Endothelial cell of umbilical vein (primary cell): Measurements from ENCODE around the gene EIF2S3. TPM values are rescaled to one million over a fixed set of nuclear protein-coding genes. Genes with fewer than 3 reads are reported as not detected.

ENCODE experiments used
- BruUV-seq: library from RNA; stranded (reverse); fragments of 400-500 nt; replicated peaks from 2 replicates; lab custom pipeline; 2021; lab: Mats Ljungman, UMichigan
- CTCF ChIA-PET: fragments of 300-600, 350-600 bp; sonication (Branson Sonifier 250); formaldehyde crosslinking; loops from one replicate; lab custom pipeline; 2021; ENCODE audit warnings: antibody characterized with exemption, inconsistent platforms; lab: Charles Lee
- POLR2A ChIA-PET: fragments of 300-600, 350-600 bp; sonication (Branson Sonifier 250); formaldehyde crosslinking; loops from one replicate; lab custom pipeline; 2021; ENCODE audit warnings: antibody characterized with exemption, inconsistent platforms; lab: Charles Lee
- DNase-seq: peaks from one replicate; pipeline ENCODE4 v3.0.0-alpha.2; 2011; ENCODE audit warnings: low read depth, low spot score
- FAIRE-seq: peaks from 2 replicates; lab custom pipeline; 2011; peaks lifted over from hg19 to GRCh38; lab: Jason Lieb, UNC
- H2AFZ ChIP-seq: 2 replicates; pipeline ENCODE4 v1.6.0; 2012; ENCODE audit warnings: low read depth, low read length, control low read depth, inconsistent platforms
- H3K27ac ChIP-seq: 2 replicates; pipeline ENCODE4 v1.5.1; 2011; ENCODE audit warnings: low read depth, mild to moderate bottlenecking, control low read depth, low read length, moderate library complexity; ENCODE audit not compliant: insufficient read depth
- H3K27me3 ChIP-seq, 2 experiments: 2 replicates each; pipeline versions ENCODE4 v1.6.0 to v1.6.1; 2011; ENCODE audit warnings: low read length in 2 of 2, mixed read lengths in 1 of 2; ENCODE audit not compliant: control insufficient read depth in 2 of 2, insufficient read depth in 2 of 2
- H3K36me3 ChIP-seq, 2 experiments: 2 replicates in 1 of 2; 3 replicates in 1 of 2; pipeline ENCODE4 v1.5.1; 2011; ENCODE audit warnings: low read length in 2 of 2, mild to moderate bottlenecking in 1 of 2, moderate library complexity in 1 of 2; ENCODE audit not compliant: control insufficient read depth in 2 of 2, insufficient read depth in 2 of 2; ENCODE audit errors: extremely low read depth in 1 of 2
- H3K4me1 ChIP-seq: 3 replicates; pipeline ENCODE4 v1.5.1; 2011; ENCODE audit warnings: mild to moderate bottlenecking, low read length; ENCODE audit not compliant: control insufficient read depth, insufficient read depth; ENCODE audit errors: extremely low read depth
- H3K4me2 ChIP-seq: 2 replicates; pipeline ENCODE4 v1.6.1; 2011; ENCODE audit warnings: low read length, control low read depth, mixed read lengths; ENCODE audit not compliant: insufficient read depth
- H3K4me3 ChIP-seq, 3 experiments: fragments of 200-600 bp in 1 of 3; sonication (generic), shearing (Covaris generic) in 1 of 3; replicated peaks in 1 of 3; 2 replicates each; pipeline ENCODE4 v1.5.1; 2011 to 2016; ENCODE audit warnings: control low read depth in 3 of 3, low read length in 3 of 3, mild to moderate bottlenecking in 2 of 3, inconsistent platforms in 1 of 3, low read depth in 1 of 3, moderate library complexity in 1 of 3; ENCODE audit not compliant: insufficient read depth in 1 of 3
- H3K79me2 ChIP-seq: 2 replicates; pipeline ENCODE4 v1.6.0; 2012; ENCODE audit warnings: low read length, inconsistent platforms; ENCODE audit not compliant: control insufficient read depth, insufficient read depth
- H3K9ac ChIP-seq: replicated peaks from 2 replicates; pipeline ENCODE3; 2011; ENCODE audit warnings: low read length, control low read depth; ENCODE audit not compliant: insufficient read depth; ENCODE audit errors: extremely low read depth
- H3K9me1 ChIP-seq: replicated peaks from 3 replicates; pipeline ENCODE4 v1.6.0; 2011; ENCODE audit warnings: mild to moderate bottlenecking, low read length; ENCODE audit not compliant: control insufficient read depth, insufficient read depth; ENCODE audit errors: extremely low read depth
- H3K9me3 ChIP-seq: replicated peaks from 2 replicates; pipeline ENCODE4 v1.5.1; 2012; ENCODE audit warnings: low read length, inconsistent platforms; ENCODE audit not compliant: control insufficient read depth, insufficient read depth
- H4K20me1 ChIP-seq: replicated peaks from 2 replicates; pipeline ENCODE3; 2011; ENCODE audit warnings: mild to moderate bottlenecking, low read length; ENCODE audit not compliant: control insufficient read depth, insufficient read depth; ENCODE audit errors: extremely low read depth
- CTCF ChIP-seq, 2 donors: IDR thresholded peaks; 1 replicate in 1 of 2; 2 replicates in 1 of 2; pipeline ENCODE4 v1.5.1; 2011; ENCODE audit warnings: low read length in 2 of 2, mild to moderate bottlenecking in 2 of 2, moderate library complexity in 2 of 2, control low read depth in 1 of 2, inconsistent platforms in 1 of 2, low read depth in 1 of 2; ENCODE audit not compliant: insufficient read depth in 1 of 2; ENCODE audit errors: extremely low read depth in 1 of 2
- EZH2 ChIP-seq: IDR thresholded peaks from 2 replicates; pipeline ENCODE4 v1.6.1; 2012; ENCODE audit warnings: borderline replicate concordance, low read depth, mild to moderate bottlenecking, moderate library complexity, low read length, inconsistent platforms; ENCODE audit not compliant: severe bottlenecking
- FOS ChIP-seq: IDR thresholded peaks from 2 replicates; pipeline ENCODE4 v1.6.1; 2011; ENCODE audit warnings: mild to moderate bottlenecking, low read length, moderate library complexity, borderline replicate concordance; ENCODE audit not compliant: insufficient read depth
- GATA2 ChIP-seq: IDR thresholded peaks from 2 replicates; pipeline ENCODE4 v1.7.0; 2011; ENCODE audit warnings: low read depth, mild to moderate bottlenecking, moderate library complexity, mixed read lengths, low read length; ENCODE audit not compliant: insufficient read length, insufficient read depth
- JUN ChIP-seq: IDR thresholded peaks from 2 replicates; pipeline ENCODE4 v1.6.1; 2011; ENCODE audit warnings: borderline replicate concordance, low read depth; ENCODE audit not compliant: insufficient read length, insufficient read depth
- MAX ChIP-seq: IDR thresholded peaks from 2 replicates; pipeline ENCODE4 v1.6.1; 2011; ENCODE audit not compliant: insufficient read depth, insufficient read length
- MYC ChIP-seq: IDR thresholded peaks from one replicate; pipeline ENCODE4 v1.6.1; 2011; ENCODE audit warnings: mild to moderate bottlenecking, low read depth, low read length
- POLR2A ChIP-seq: IDR thresholded peaks from 2 replicates; pipeline ENCODE4 v1.6.1; 2012; ENCODE audit warnings: low read depth, mild to moderate bottlenecking, control low read depth, low read length
- POLR2AphosphoS5 ChIP-seq: IDR thresholded peaks from 2 replicates; pipeline ENCODE4 v1.6.1; 2012; ENCODE audit warnings: low read depth, mild to moderate bottlenecking, control low read depth, low read length, moderate library complexity; ENCODE audit not compliant: insufficient read depth
- dilution Hi-C: fragments of 300-500 bp; cut with MboI; formaldehyde crosslinking; loops from one replicate; pipeline ENCODE4 v1.15.0; 2019; ENCODE audit warnings: low sequenced_read_pairs; ENCODE audit not compliant: extremely low pct_ligation_motif_present
- intact Hi-C: fragments of 100-400 bp; cut with micrococcal nuclease; formaldehyde crosslinking; loops from one replicate; pipeline ENCODE4 v1.10.0; 2022
- polyA plus RNA-seq, 4 experiments: library from polyadenylated mRNA; depleted of rRNA in 3 of 4; stranded (reverse) in 3 of 4; unstranded in 1 of 4; fragments of >200 nt; gene quantifications; 2 replicates each; pipeline versions ENCODE4 v1.2.1 to v1.2.3, GENCODE V29; 2011 to 2012; ENCODE audit warnings: missing spikeins in 1 of 4
- total RNA-seq: library from RNA; stranded (reverse); gene quantifications from 2 replicates; pipeline ENCODE4 v1.2.3, GENCODE V29; 2021

Gene EIF2S3
- total and polyA plus RNA-seq, 2 donors (not counting 3 experiments of a cell fraction or from before 2014, with no cell fraction given) = 35.8 to 161 TPM

- no peak for TF ChIP-seq MYC
- TF ChIP-seq MAX = no peak
- no peak for TF ChIP-seq POLR2AphosphoS5
- no peak for TF ChIP-seq CTCF (IDR thresholded peaks at IDR 0.05; ENCODE audit: extremely low read depth in 1 of 2, insufficient read depth in 1 of 2, low read depth in 1 of 2, low read length in 2 of 2)
- no peak for TF ChIP-seq EZH2
- no peak for TF ChIP-seq GATA2
- TF ChIP-seq POLR2A = no peak
- no peak for TF ChIP-seq JUN
- no peak for TF ChIP-seq FOS
- no peak overlapping the region for H3K4me3 ChIP-seq
- no peaks in the 10 kb centered on the region for H3K4me1 ChIP-seq
- peak; percentile 26 for FAIRE-seq
- H3K27me3 ChIP-seq = no peaks in the 10 kb centered on the region
- no peaks in the 10 kb centered on the region for H3K9me1 ChIP-seq
- no peaks in the 10 kb centered on the region for H3K79me2 ChIP-seq
- no peaks in the 10 kb centered on the region for H3K9me3 ChIP-seq
- no peaks in the 10 kb centered on the region for H3K36me3 ChIP-seq
- BruUV-seq = no TSS peak
- H3K9ac ChIP-seq = no peak overlapping the region
- H2AFZ ChIP-seq = no peak overlapping the region
- no peak for DNase-seq
- ChIA-PET CTCF (no interaction called here), POLR2A (no interaction called here)
- no peak overlapping the region for H3K4me2 ChIP-seq
- intact Hi-C loops = no loop called here
- dilution Hi-C loops = no loop called here
- no peaks in the 10 kb centered on the region for H4K20me1 ChIP-seq
- H3K27ac ChIP-seq = no peak overlapping the region
Observed at GRCh38 chrX:24113181-24113580, 58.4 kb downstream of the EIF2S3 start.
